ENCODE data around the gene CDC42BPB. TPM values are rescaled to one million over a fixed set of nuclear protein-coding genes. Genes with fewer than 3 reads are reported as not detected.

The CDC42BPB gene
- total RNA-seq, 1 experiment from 2014 or later: 96.9 TPM

DNA sequence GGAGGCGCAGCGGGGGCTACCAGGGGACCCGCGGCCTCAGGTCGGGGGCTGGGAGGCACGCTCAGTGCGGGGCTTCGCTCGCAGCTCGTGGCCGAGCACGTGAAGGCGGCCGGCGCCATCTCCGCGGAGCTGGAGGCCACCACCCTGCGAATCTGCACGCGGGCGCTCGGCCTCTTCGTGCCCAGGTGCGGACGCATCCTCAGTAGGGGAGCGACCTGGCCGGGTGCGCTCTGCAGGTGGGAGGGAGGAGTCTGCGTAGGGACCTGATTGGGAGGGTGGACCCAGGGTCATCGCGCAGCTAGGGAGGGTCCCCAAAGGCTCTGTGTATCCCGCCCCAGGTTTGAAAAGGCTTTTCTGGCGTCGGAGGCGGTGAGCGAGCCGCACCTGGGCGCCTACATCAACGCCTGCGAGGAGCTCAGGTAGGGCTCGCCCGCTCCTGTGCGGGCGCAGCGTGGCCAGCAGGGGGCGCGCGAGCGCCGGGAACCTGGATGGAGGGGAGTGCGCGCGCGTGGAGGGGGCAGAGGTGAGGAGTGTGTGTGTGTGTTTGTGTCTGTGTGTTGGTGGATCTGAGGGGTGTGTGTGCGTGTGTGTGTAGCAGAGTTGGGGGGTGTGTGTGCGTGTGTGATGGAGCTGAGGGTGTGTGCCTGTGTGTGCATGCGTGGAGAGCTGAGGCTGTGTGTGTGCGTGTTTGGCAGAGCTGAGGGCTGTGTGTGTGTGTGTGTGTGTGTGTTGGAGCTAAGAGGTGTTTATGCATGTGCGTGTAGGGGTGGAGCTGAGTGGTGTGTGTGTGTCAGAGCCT lies 47.5 kb upstream of the CDC42BPB start (continued):
- TF ChIP-seq, protein P1, sequence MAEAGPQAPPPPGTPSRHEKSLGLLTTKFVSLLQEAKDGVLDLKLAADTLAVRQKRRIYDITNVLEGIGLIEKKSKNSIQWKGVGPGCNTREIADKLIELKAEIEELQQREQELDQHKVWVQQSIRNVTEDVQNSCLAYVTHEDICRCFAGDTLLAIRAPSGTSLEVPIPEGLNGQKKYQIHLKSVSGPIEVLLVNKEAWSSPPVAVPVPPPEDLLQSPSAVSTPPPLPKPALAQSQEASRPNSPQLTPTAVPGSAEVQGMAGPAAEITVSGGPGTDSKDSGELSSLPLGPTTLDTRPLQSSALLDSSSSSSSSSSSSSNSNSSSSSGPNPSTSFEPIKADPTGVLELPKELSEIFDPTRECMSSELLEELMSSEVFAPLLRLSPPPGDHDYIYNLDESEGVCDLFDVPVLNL (CRISPR knock-in tag; IDR thresholded peaks at IDR 0.05; ENCODE audit: borderline replicate concordance, low read depth): 0 out of 2 replicates have a peak, but pooled peaks have one; percentile 36
- no peak for TF ChIP-seq ZNF121 (CRISPR knock-in tag; IDR thresholded peaks at IDR 0.05)
- peak; percentile 98 for TF ChIP-seq CTCF (IDR thresholded peaks at IDR 0.05)
- no peak for TF ChIP-seq KAT7 (CRISPR knock-in tag; IDR thresholded peaks at IDR 0.05; ENCODE audit: borderline replicate concordance)
- no peak for TF ChIP-seq NFYB (CRISPR knock-in tag; conservative IDR thresholded peaks at IDR 0.05; ENCODE audit: low read depth)
- TF ChIP-seq CDX4 (CRISPR knock-in tag; IDR thresholded peaks at IDR 0.05; ENCODE audit: borderline replicate concordance): no peak
- peak; percentile 82 for TF ChIP-seq MYBL2 (CRISPR knock-in tag; IDR thresholded peaks at IDR 0.05)
- TF ChIP-seq, protein P2, sequence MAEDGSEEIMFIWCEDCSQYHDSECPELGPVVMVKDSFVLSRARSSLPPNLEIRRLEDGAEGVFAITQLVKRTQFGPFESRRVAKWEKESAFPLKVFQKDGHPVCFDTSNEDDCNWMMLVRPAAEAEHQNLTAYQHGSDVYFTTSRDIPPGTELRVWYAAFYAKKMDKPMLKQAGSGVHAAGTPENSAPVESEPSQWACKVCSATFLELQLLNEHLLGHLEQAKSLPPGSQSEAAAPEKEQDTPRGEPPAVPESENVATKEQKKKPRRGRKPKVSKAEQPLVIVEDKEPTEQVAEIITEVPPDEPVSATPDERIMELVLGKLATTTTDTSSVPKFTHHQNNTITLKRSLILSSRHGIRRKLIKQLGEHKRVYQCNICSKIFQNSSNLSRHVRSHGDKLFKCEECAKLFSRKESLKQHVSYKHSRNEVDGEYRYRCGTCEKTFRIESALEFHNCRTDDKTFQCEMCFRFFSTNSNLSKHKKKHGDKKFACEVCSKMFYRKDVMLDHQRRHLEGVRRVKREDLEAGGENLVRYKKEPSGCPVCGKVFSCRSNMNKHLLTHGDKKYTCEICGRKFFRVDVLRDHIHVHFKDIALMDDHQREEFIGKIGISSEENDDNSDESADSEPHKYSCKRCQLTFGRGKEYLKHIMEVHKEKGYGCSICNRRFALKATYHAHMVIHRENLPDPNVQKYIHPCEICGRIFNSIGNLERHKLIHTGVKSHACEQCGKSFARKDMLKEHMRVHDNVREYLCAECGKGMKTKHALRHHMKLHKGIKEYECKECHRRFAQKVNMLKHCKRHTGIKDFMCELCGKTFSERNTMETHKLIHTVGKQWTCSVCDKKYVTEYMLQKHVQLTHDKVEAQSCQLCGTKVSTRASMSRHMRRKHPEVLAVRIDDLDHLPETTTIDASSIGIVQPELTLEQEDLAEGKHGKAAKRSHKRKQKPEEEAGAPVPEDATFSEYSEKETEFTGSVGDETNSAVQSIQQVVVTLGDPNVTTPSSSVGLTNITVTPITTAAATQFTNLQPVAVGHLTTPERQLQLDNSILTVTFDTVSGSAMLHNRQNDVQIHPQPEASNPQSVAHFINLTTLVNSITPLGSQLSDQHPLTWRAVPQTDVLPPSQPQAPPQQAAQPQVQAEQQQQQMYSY (CRISPR knock-in tag; IDR thresholded peaks at IDR 0.05): peak; percentile 44; the same call in 1 of the 2 replicates
- TF ChIP-seq, protein P3, sequence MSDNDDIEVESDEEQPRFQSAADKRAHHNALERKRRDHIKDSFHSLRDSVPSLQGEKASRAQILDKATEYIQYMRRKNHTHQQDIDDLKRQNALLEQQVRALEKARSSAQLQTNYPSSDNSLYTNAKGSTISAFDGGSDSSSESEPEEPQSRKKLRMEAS (CRISPR knock-in tag; IDR thresholded peaks at IDR 0.05): peak; percentile 97
- TF ChIP-seq, protein P4, sequence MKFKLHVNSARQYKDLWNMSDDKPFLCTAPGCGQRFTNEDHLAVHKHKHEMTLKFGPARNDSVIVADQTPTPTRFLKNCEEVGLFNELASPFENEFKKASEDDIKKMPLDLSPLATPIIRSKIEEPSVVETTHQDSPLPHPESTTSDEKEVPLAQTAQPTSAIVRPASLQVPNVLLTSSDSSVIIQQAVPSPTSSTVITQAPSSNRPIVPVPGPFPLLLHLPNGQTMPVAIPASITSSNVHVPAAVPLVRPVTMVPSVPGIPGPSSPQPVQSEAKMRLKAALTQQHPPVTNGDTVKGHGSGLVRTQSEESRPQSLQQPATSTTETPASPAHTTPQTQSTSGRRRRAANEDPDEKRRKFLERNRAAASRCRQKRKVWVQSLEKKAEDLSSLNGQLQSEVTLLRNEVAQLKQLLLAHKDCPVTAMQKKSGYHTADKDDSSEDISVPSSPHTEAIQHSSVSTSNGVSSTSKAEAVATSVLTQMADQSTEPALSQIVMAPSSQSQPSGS (CRISPR knock-in tag; IDR thresholded peaks at IDR 0.05; ENCODE audit: borderline replicate concordance, low read depth): 0 out of 2 replicates have a peak, but pooled peaks have one; percentile 50
- TF ChIP-seq ZNF138 (CRISPR knock-in tag; conservative IDR thresholded peaks at IDR 0.05): no peak
- no peak for TF ChIP-seq MXD4 (CRISPR knock-in tag; IDR thresholded peaks at IDR 0.05; ENCODE audit: borderline replicate concordance)
- TF ChIP-seq ZNF416 (CRISPR knock-in tag; IDR thresholded peaks at IDR 0.05): no peak
- TF ChIP-seq ZNF396 (CRISPR knock-in tag; IDR thresholded peaks at IDR 0.05; ENCODE audit: borderline replicate concordance): no peak
- TF ChIP-seq, protein P5, sequence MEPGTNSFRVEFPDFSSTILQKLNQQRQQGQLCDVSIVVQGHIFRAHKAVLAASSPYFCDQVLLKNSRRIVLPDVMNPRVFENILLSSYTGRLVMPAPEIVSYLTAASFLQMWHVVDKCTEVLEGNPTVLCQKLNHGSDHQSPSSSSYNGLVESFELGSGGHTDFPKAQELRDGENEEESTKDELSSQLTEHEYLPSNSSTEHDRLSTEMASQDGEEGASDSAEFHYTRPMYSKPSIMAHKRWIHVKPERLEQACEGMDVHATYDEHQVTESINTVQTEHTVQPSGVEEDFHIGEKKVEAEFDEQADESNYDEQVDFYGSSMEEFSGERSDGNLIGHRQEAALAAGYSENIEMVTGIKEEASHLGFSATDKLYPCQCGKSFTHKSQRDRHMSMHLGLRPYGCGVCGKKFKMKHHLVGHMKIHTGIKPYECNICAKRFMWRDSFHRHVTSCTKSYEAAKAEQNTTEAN (CRISPR knock-in tag; IDR thresholded peaks at IDR 0.05): peak; percentile 91
- TF ChIP-seq NFE2L1 (CRISPR knock-in tag; IDR thresholded peaks at IDR 0.05): 0 out of 2 replicates have a peak, but pooled peaks have one; percentile 18
- TF ChIP-seq TEAD4 (CRISPR knock-in tag; IDR thresholded peaks at IDR 0.05): no peak
- no peak for TF ChIP-seq FOXJ3 (CRISPR knock-in tag; IDR thresholded peaks at IDR 0.05; ENCODE audit: borderline replicate concordance)
- no peak for TF ChIP-seq ZSCAN18 (CRISPR knock-in tag; IDR thresholded peaks at IDR 0.05)
- TF ChIP-seq FOXK1 (CRISPR knock-in tag; IDR thresholded peaks at IDR 0.05): peak; percentile 45; the same call in 1 of the 2 replicates
- TF ChIP-seq ELF4 (CRISPR knock-in tag; IDR thresholded peaks at IDR 0.05; ENCODE audit: low read depth): no peak
- no peak for TF ChIP-seq SP1 (CRISPR knock-in tag; conservative IDR thresholded peaks at IDR 0.05)
- TF ChIP-seq, protein P6, sequence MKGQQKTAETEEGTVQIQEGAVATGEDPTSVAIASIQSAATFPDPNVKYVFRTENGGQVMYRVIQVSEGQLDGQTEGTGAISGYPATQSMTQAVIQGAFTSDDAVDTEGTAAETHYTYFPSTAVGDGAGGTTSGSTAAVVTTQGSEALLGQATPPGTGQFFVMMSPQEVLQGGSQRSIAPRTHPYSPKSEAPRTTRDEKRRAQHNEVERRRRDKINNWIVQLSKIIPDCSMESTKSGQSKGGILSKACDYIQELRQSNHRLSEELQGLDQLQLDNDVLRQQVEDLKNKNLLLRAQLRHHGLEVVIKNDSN (CRISPR knock-in tag; IDR thresholded peaks at IDR 0.05): peak; percentile 61

Data from WTC11 (cell line).